Endodermal cell (in vitro differentiated cells): ENCODE data around the gene KRTAP29-1. TPM values are rescaled to one million over a fixed set of nuclear protein-coding genes. Genes with fewer than 3 reads are reported as not detected.

Source experiments
- DNase-seq: peaks from one replicate; pipeline ENCODE4 v3.0.0-alpha.2; 2017
- H3K27ac ChIP-seq: 2 replicates; pipeline ENCODE4 v1.5.1; 2013; ENCODE audit warnings: mild to moderate bottlenecking, low read depth, low read length, moderate library complexity
- H3K27me3 ChIP-seq: 2 replicates; pipeline ENCODE4 v1.6.1; 2013; ENCODE audit warnings: mild to moderate bottlenecking, low read length, moderate library complexity; ENCODE audit not compliant: insufficient read depth, control insufficient read depth, poor library complexity, severe bottlenecking
- H3K36me3 ChIP-seq: 2 replicates; pipeline ENCODE4 v1.7.0; 2013; ENCODE audit warnings: mild to moderate bottlenecking, low read length, moderate library complexity; ENCODE audit not compliant: control insufficient read depth, insufficient read depth
- H3K4me1 ChIP-seq: one replicate; pipeline ENCODE4 v1.7.0; 2013; ENCODE audit warnings: low read length; ENCODE audit not compliant: control insufficient read depth, insufficient read depth
- H3K4me3 ChIP-seq: 2 replicates; pipeline ENCODE4 v1.5.1; 2013; ENCODE audit warnings: mild to moderate bottlenecking, low read length, moderate library complexity
- H3K9ac ChIP-seq: 2 replicates; pipeline ENCODE4 v1.6.1; 2013; ENCODE audit warnings: mild to moderate bottlenecking, low read length, moderate library complexity; ENCODE audit not compliant: poor library complexity, severe bottlenecking; ENCODE audit errors: extremely low read depth
- H3K9me3 ChIP-seq: 2 replicates; pipeline ENCODE4 v1.6.1; 2013; ENCODE audit warnings: mild to moderate bottlenecking, low read length, moderate library complexity; ENCODE audit not compliant: control insufficient read depth
- H3K27ac Mint-ChIP-seq: 2 replicates; pipeline ENCODE4 v1.8.0; 2020; ENCODE audit warnings: mixed read lengths
- H3K27me3 Mint-ChIP-seq: 2 replicates; pipeline ENCODE4 v1.8.0; 2021; ENCODE audit warnings: mild to moderate bottlenecking, mixed read lengths; ENCODE audit not compliant: insufficient read depth
- H3K36me3 Mint-ChIP-seq: 2 replicates; pipeline ENCODE4 v1.8.0; 2020; ENCODE audit warnings: low read depth, mixed read lengths
- H3K4me1 Mint-ChIP-seq: 2 replicates; pipeline ENCODE4 v1.8.0; 2020; ENCODE audit warnings: mixed read lengths
- H3K4me3 Mint-ChIP-seq: 2 replicates; pipeline ENCODE4 v1.8.0; 2020; ENCODE audit warnings: mild to moderate bottlenecking, moderate library complexity, mixed read lengths
- H3K9me3 Mint-ChIP-seq: 2 replicates; pipeline ENCODE4 v1.8.0; 2020; ENCODE audit warnings: mild to moderate bottlenecking, mixed read lengths
- WGBS, 2 experiments: methylation state at CpG; one replicate each; pipeline versions ENCODE4 v1.1.5 to v1.1.7; 2013; ENCODE audit warnings: missing lambda C conversion rate in 2 of 2, mixed read lengths in 1 of 2; ENCODE audit not compliant: insufficient coverage in 1 of 2, insufficient read length in 1 of 2; 5-methylcytosine and 5-hydroxymethylcytosine counted together
- total RNA-seq, 2 donors: library from RNA; stranded (reverse); fragmentation: NEBNext Ultra II Directional in 1 of 2; extraction: Animal tissue kit (Norgen Biotek cat#: 25700) in 1 of 2; gene quantifications; 2 replicates in 1 of 2; 3 replicates in 1 of 2; pipeline ENCODE4 v1.2.1, GENCODE V29; 2021
- TF ChIP-seq, protein P1 (sequence below): fragments of 200-600 bp; sonication (generic); conservative IDR thresholded peaks from 2 replicates; pipeline ENCODE4 v1.5.0; 2021; ENCODE audit warnings: antibody characterized with exemption, mild to moderate bottlenecking

Gene KRTAP29-1
- total RNA-seq, 2 donors from 2014 or later, result not detected

DNA sequence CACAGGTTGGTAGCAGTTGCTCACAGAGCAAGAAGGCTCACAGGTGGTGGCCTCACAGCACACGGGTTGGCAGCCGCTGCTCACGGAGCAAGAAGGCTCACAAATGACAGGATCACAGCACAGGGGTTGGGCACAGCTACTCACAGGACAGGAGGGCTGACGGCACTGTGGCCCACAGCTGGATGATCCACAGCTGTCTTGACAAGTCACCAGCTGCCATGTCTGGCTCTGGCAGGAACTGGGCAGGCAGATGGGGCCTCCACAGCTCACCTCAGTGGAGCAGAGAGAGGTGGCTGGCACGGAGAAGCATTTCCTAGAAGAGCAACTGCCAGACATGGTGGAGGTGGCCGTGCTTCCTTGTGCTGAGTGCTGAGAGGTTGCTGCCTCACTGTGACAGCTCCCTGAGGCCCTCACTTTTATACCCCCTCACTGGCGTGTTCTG lies 6.3 kb upstream of the KRTAP29-1 start, which contains the start of gene KRTAP16-1:
Gene KRTAP16-1, minus strand, starts transcription at position 392 of the 442 bp plus-strand sequence. Its CDS starts 56 bp downstream, at position 336.
- peaks cover 8% of the 10 kb centered on the region for H3K27me3 ChIP-seq
- Mint-ChIP-seq H3K9me3 (no peaks in the 10 kb centered on the region), H3K27ac (no peak within 1 kb of the TSS), H3K27me3 (peaks cover 4% of the 10 kb centered on the region), H3K36me3 (no peaks in the 10 kb centered on the region), H3K4me1 (no peaks in the 10 kb centered on the region), H3K4me3 (no peak within 1 kb of the TSS)
- WGBS, 2 experiments, result 85% methylated on average over 7 of the region's 7 CpGs; no CpG with 5 or more reads in 1 of the 2 experiments
- no peak for DNase-seq
- H3K4me3 ChIP-seq, result no peak within 1 kb of the TSS
- TF ChIP-seq, protein P1, sequence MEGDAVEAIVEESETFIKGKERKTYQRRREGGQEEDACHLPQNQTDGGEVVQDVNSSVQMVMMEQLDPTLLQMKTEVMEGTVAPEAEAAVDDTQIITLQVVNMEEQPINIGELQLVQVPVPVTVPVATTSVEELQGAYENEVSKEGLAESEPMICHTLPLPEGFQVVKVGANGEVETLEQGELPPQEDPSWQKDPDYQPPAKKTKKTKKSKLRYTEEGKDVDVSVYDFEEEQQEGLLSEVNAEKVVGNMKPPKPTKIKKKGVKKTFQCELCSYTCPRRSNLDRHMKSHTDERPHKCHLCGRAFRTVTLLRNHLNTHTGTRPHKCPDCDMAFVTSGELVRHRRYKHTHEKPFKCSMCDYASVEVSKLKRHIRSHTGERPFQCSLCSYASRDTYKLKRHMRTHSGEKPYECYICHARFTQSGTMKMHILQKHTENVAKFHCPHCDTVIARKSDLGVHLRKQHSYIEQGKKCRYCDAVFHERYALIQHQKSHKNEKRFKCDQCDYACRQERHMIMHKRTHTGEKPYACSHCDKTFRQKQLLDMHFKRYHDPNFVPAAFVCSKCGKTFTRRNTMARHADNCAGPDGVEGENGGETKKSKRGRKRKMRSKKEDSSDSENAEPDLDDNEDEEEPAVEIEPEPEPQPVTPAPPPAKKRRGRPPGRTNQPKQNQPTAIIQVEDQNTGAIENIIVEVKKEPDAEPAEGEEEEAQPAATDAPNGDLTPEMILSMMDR, result no peak
- no peaks in the 10 kb centered on the region for H3K9me3 ChIP-seq
- H3K27ac ChIP-seq, result no peak within 1 kb of the TSS
- no peaks in the 10 kb centered on the region for H3K4me1 ChIP-seq
- no peak within 1 kb of the TSS for H3K9ac ChIP-seq
- no peaks in the 10 kb centered on the region for H3K36me3 ChIP-seq

DNA sequence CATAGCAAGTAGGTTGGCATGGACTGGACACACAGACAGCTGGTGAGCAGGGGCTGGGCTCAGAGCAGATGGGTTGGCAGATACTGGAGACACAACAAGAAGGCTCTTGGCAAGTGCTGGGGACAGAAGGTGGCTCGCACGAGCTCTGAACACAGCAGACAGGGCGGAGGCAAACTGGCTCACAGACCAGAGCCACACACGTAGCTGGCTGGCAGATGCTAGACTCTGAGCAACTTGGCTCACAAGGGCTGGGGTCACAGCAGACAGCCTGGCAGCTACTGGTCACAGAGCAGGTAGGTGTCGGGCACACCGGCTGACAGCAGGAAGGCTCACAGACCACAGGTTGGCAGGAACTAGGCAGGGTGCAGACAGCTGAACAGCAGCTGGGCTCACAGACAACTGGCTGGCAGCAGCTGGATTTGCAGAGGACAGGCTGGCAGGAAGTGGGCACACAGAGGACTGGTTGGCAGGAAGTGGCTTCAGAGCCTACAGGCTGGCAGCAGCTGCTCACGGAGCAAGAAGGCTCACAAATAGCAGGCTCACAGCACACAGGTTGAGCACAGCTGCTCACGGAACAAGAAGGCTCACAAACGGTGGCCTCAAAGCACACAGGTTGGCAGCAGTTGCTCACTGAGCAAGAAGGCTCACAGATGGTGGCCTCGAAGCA lies 5.7 kb upstream of the KRTAP29-1 start:
- TF ChIP-seq, protein P1, result no peak
- DNase-seq, result peak; percentile 42
- Histone ChIP-seq H3K4me3 (no peak overlapping the region), H3K4me1 (no peaks in the 10 kb centered on the region), H3K27me3 (peaks cover 8% of the 10 kb centered on the region), H3K27ac (no peak overlapping the region), H3K9ac (no peak overlapping the region), H3K9me3 (no peaks in the 10 kb centered on the region), H3K36me3 (no peaks in the 10 kb centered on the region)
- Mint-ChIP-seq H3K36me3 (no peaks in the 10 kb centered on the region), H3K9me3 (no peaks in the 10 kb centered on the region), H3K4me3 (no peak overlapping the region), H3K27me3 (peaks cover 4% of the 10 kb centered on the region), H3K27ac (no peak overlapping the region), H3K4me1 (no peaks in the 10 kb centered on the region)
- 86% methylated on average over 10 of the region's 10 CpGs for WGBS, 2 experiments

DNA sequence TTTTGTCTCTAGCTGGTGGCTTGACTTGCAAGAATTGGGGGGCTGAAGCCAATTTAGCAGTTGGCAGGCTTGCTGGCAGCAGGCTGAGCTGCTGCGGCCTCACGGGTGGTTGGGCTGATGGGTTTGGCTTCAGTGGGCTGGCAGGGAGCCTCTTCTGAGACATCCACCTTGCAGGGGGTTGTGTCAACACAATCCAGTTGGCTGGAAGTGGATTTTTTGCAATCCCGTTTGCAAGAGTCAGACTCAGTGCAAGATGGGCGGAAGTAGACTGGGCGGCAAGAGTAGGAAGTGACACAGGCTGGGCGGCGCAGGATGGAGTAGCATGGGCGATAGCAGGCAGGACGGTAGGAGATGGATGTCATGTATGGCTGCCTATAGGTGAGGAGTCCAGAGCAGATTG lies 5.0 kb upstream of the KRTAP29-1 start:
- H3K27ac ChIP-seq, result no peak overlapping the region
- TF ChIP-seq, protein P1, result no peak
- Mint-ChIP-seq H3K27me3 (peaks cover 4% of the 10 kb centered on the region), H3K27ac (no peak overlapping the region), H3K9me3 (no peaks in the 10 kb centered on the region), H3K4me3 (no peak overlapping the region), H3K4me1 (no peaks in the 10 kb centered on the region), H3K36me3 (no peaks in the 10 kb centered on the region)
- no peaks in the 10 kb centered on the region for H3K4me1 ChIP-seq
- H3K27me3 ChIP-seq, result peaks cover 7% of the 10 kb centered on the region
- no peaks in the 10 kb centered on the region for H3K36me3 ChIP-seq
- DNase-seq, result peak; percentile 42
- no peak overlapping the region for H3K9ac ChIP-seq
- H3K4me3 ChIP-seq, result no peak overlapping the region
- H3K9me3 ChIP-seq, result no peaks in the 10 kb centered on the region
- WGBS, 2 experiments, result 79 to 93% methylated on average over 7 to 9 of the region's 9 CpGs
